H1 (cell line): ENCODE measurements around the gene CA10. TPM values are rescaled to one million over a fixed set of nuclear protein-coding genes. Genes with fewer than 3 reads are reported as not detected.

Experiments used
- CTCF ChIA-PET: fragments of 300-600 bp; sonication (Branson Sonifier 250); formaldehyde crosslinking; loops from one replicate; lab custom pipeline; 2021; ENCODE audit not compliant: partially characterized antibody; lab: Charles Lee
- POLR2A ChIA-PET: fragments of 300-600 bp; sonication (Branson Sonifier 250); formaldehyde crosslinking; loops from one replicate; lab custom pipeline; 2021; ENCODE audit warnings: inconsistent platforms; ENCODE audit not compliant: partially characterized antibody; lab: Charles Lee
- DNase-seq, 2 experiments: peaks; one replicate each; pipeline versions ENCODE4 v3.0.0 to v3.0.0-alpha.2; 2010 to 2022; ENCODE audit warnings: low spot score in 2 of 2, low read depth in 1 of 2, mixed read lengths in 1 of 2
- FAIRE-seq: peaks from 2 replicates; lab custom pipeline; 2011; peaks lifted over from hg19 to GRCh38; lab: Jason Lieb, UNC
- H2AFZ ChIP-seq: 2 replicates; pipeline ENCODE4 v1.8.1; 2012; ENCODE audit warnings: low read length, inconsistent platforms
- H2AK5ac ChIP-seq: 2 replicates; pipeline ENCODE4 v1.6.1; 2013; ENCODE audit warnings: low read depth, low read length
- H2BK120ac ChIP-seq: replicated peaks from 2 replicates; pipeline ENCODE3; 2013; ENCODE audit warnings: low read depth, low read length, inconsistent platforms
- H2BK12ac ChIP-seq: 2 replicates; pipeline ENCODE4 v1.6.1; 2013; ENCODE audit warnings: low read depth, low read length
- H2BK15ac ChIP-seq: 2 replicates; pipeline ENCODE4 v1.6.1; 2013; ENCODE audit warnings: low read length
- H2BK20ac ChIP-seq: 2 replicates; pipeline ENCODE4 v1.6.1; 2013; ENCODE audit warnings: low read length
- H2BK5ac ChIP-seq: 2 replicates; pipeline ENCODE4 v1.6.1; 2013; ENCODE audit warnings: low read depth, low read length
- H3K14ac ChIP-seq: 2 replicates; pipeline ENCODE4 v1.6.1; 2013; ENCODE audit warnings: inconsistent platforms; ENCODE audit not compliant: insufficient read length
- H3K18ac ChIP-seq: 2 replicates; pipeline ENCODE4 v1.6.1; 2013; ENCODE audit warnings: low read length; ENCODE audit errors: extremely low read depth
- H3K23ac ChIP-seq: 2 replicates; pipeline ENCODE4 v1.6.1; 2013; ENCODE audit warnings: inconsistent platforms; ENCODE audit not compliant: insufficient read length
- H3K23me2 ChIP-seq: 2 replicates; pipeline ENCODE4 v1.6.1; 2013; ENCODE audit warnings: low read depth, low read length
- H3K27ac ChIP-seq: 2 replicates; pipeline ENCODE4 v1.6.1; 2011; ENCODE audit warnings: low read depth, low read length, inconsistent platforms
- H3K27me3 ChIP-seq, 4 experiments: replicated peaks in 1 of 4; 1 replicate in 1 of 4; 2 replicates in 3 of 4; pipeline versions ENCODE4 v1.6.1 to v1.8.1; 2011 to 2013; ENCODE audit warnings: low read length in 3 of 4, mild to moderate bottlenecking in 3 of 4, inconsistent platforms in 2 of 4, mixed read lengths in 2 of 4, moderate library complexity in 1 of 4; ENCODE audit not compliant: control insufficient read depth in 3 of 4, insufficient read depth in 3 of 4; ENCODE audit errors: extremely low read depth in 1 of 4
- H3K36me3 ChIP-seq, 4 experiments: 2 replicates each; pipeline versions ENCODE4 v1.6.1 to v1.8.1; 2011 to 2013; ENCODE audit warnings: mild to moderate bottlenecking in 4 of 4, low read length in 3 of 4, moderate library complexity in 2 of 4, control low read depth in 1 of 4, inconsistent platforms in 1 of 4; ENCODE audit not compliant: insufficient read depth in 4 of 4, control insufficient read depth in 2 of 4
- H3K4ac ChIP-seq: replicated peaks from 2 replicates; pipeline ENCODE3; 2013; ENCODE audit warnings: low read length, low read depth, mixed read lengths, inconsistent platforms; ENCODE audit not compliant: insufficient read length
- H3K4me1 ChIP-seq, 4 experiments: replicated peaks in 1 of 4; 1 replicate in 1 of 4; 2 replicates in 3 of 4; pipeline versions ENCODE4 v1.6.1 to v1.8.1; 2011 to 2013; ENCODE audit warnings: low read length in 3 of 4, inconsistent platforms in 2 of 4, mixed read lengths in 1 of 4; ENCODE audit not compliant: insufficient read depth in 4 of 4, control insufficient read depth in 3 of 4
- H3K4me2 ChIP-seq, 2 experiments: 2 replicates each; pipeline versions ENCODE4 v1.6.1 to v1.8.1; 2011 to 2013; ENCODE audit warnings: low read depth in 2 of 2, low read length in 2 of 2, control low read depth in 1 of 2, inconsistent platforms in 1 of 2, mild to moderate bottlenecking in 1 of 2; ENCODE audit not compliant: insufficient read depth in 1 of 2
- H3K4me3 ChIP-seq, 4 experiments: fragments of 200-600, 300-600 bp in 1 of 4; sonication (generic), shearing (Covaris generic), sonication (Bioruptor Twin) in 1 of 4; 2 replicates each; pipeline versions ENCODE4 v1.5.1 to v1.8.1; 2011 to 2016; ENCODE audit warnings: low read length in 4 of 4, low read depth in 3 of 4, control low read depth in 2 of 4, inconsistent platforms in 2 of 4, mild to moderate bottlenecking in 2 of 4, mixed read lengths in 1 of 4, moderate library complexity in 1 of 4; ENCODE audit not compliant: insufficient read depth in 2 of 4; ENCODE audit errors: extremely low read depth in 1 of 4
- H3K56ac ChIP-seq: replicated peaks from 2 replicates; pipeline ENCODE3; 2013; ENCODE audit warnings: low read depth, mild to moderate bottlenecking, mixed read lengths, low read length, inconsistent platforms; ENCODE audit not compliant: insufficient read length
- H3K79me1 ChIP-seq: 2 replicates; pipeline ENCODE4 v1.6.1; 2013; ENCODE audit warnings: low read depth, low read length, control low read depth
- H3K79me2 ChIP-seq, 2 experiments: 2 replicates each; pipeline versions ENCODE4 v1.6.1 to v1.8.1; 2012 to 2013; ENCODE audit warnings: low read length in 2 of 2, mild to moderate bottlenecking in 2 of 2, inconsistent platforms in 1 of 2; ENCODE audit not compliant: insufficient read depth in 2 of 2, control insufficient read depth in 1 of 2
- H3K9ac ChIP-seq, 4 experiments: replicated peaks in 1 of 4; 1 replicate in 1 of 4; 2 replicates in 3 of 4; pipeline versions ENCODE4 v1.6.1 to v1.8.1; 2011 to 2013; ENCODE audit warnings: low read depth in 3 of 4, low read length in 3 of 4, control low read depth in 2 of 4, mild to moderate bottlenecking in 2 of 4, moderate library complexity in 2 of 4, inconsistent platforms in 1 of 4; ENCODE audit errors: extremely low read depth in 1 of 4
- H3K9me3 ChIP-seq, 2 experiments: 2 replicates each; pipeline versions ENCODE4 v1.6.1 to v1.8.1; 2012 to 2013; ENCODE audit warnings: mild to moderate bottlenecking in 2 of 2, moderate library complexity in 2 of 2, control low read depth in 1 of 2, inconsistent platforms in 1 of 2, low read depth in 1 of 2, low read length in 1 of 2, mixed read lengths in 1 of 2; ENCODE audit not compliant: insufficient read depth in 2 of 2
- H4K20me1 ChIP-seq, 2 experiments: replicated peaks in 1 of 2; 2 replicates each; pipeline versions ENCODE3 to v1.8.1; 2011 to 2013; ENCODE audit warnings: inconsistent platforms in 2 of 2, low read length in 2 of 2, mild to moderate bottlenecking in 1 of 2; ENCODE audit not compliant: insufficient read depth in 2 of 2, control insufficient read depth in 1 of 2
- H4K5ac ChIP-seq: 2 replicates; pipeline ENCODE4 v1.6.1; 2013; ENCODE audit warnings: low read length, low read depth, mixed read lengths, inconsistent platforms; ENCODE audit not compliant: insufficient read length
- H4K8ac ChIP-seq: 2 replicates; pipeline ENCODE4 v1.8.0; 2013; ENCODE audit warnings: mild to moderate bottlenecking, moderate library complexity, low read length, inconsistent platforms; ENCODE audit not compliant: insufficient read depth; ENCODE audit errors: extremely low read depth
- H4K91ac ChIP-seq: replicated peaks from 2 replicates; pipeline ENCODE3; 2013; ENCODE audit warnings: low read length, mixed read lengths, inconsistent platforms; ENCODE audit not compliant: insufficient read length
- CBX8 ChIP-seq: fragments of 300-800, 300-1000 bp; sonication (generic); IDR thresholded peaks from 2 replicates; pipeline ENCODE4 v1.7.1; 2016; ENCODE audit warnings: low read depth, low read length, borderline replicate concordance
- CREB1 ChIP-seq: IDR thresholded peaks from 2 replicates; pipeline ENCODE4 v1.6.1; 2012; ENCODE audit warnings: inconsistent platforms
- CTBP2 ChIP-seq: IDR thresholded peaks from 2 replicates; pipeline ENCODE4 v1.7.0; 2011; ENCODE audit warnings: borderline replicate concordance, mild to moderate bottlenecking, moderate library complexity, mixed read lengths, low read length; ENCODE audit not compliant: insufficient read depth, insufficient read length
- EP300 ChIP-seq, 2 experiments: IDR thresholded peaks; 1 replicate in 1 of 2; 2 replicates in 1 of 2; pipeline ENCODE4 v1.6.1; 2011 to 2012; ENCODE audit warnings: low read depth in 2 of 2, low read length in 2 of 2, mild to moderate bottlenecking in 2 of 2, borderline replicate concordance in 1 of 2, inconsistent platforms in 1 of 2, moderate library complexity in 1 of 2
- EZH2 ChIP-seq: fragments of 200-600 bp; sonication (generic); IDR thresholded peaks from 2 replicates; pipeline ENCODE4 v1.7.1; 2012; ENCODE audit warnings: low read depth, mild to moderate bottlenecking, moderate library complexity, low read length, inconsistent platforms; ENCODE audit not compliant: severe bottlenecking
- GTF2F1 ChIP-seq: IDR thresholded peaks from 2 replicates; pipeline ENCODE4 v1.6.1; 2012; ENCODE audit warnings: low read depth, low read length, improper control_type of control experiment, borderline replicate concordance
- KDM4A ChIP-seq: IDR thresholded peaks from one replicate; pipeline ENCODE4 v1.7.1; 2012; ENCODE audit warnings: low read depth, mild to moderate bottlenecking, moderate library complexity, low read length, inconsistent platforms; ENCODE audit not compliant: severe bottlenecking
- RBBP5 ChIP-seq: IDR thresholded peaks from 2 replicates; pipeline ENCODE4 v1.7.1; 2012; ENCODE audit warnings: low read depth, mild to moderate bottlenecking, inconsistent platforms, low read length, moderate library complexity, borderline replicate concordance
- SIX5 ChIP-seq: IDR thresholded peaks from 2 replicates; pipeline ENCODE4 v1.6.1; 2011; ENCODE audit warnings: mild to moderate bottlenecking, low read depth, low read length
- ZNF274 ChIP-seq: IDR thresholded peaks from 2 replicates; pipeline ENCODE4 v1.7.0; 2012; ENCODE audit warnings: low read length, borderline replicate concordance; ENCODE audit errors: extremely low read depth
- WGBS, 2 experiments: shearing (Covaris generic) in 1 of 2; methylation state at CpG; one replicate each; pipeline versions ENCODE4 v1.1.6 to v1.1.7; 2013 to 2015; ENCODE audit warnings: low lambda C conversion rate in 2 of 2, mixed read lengths in 2 of 2, inconsistent platforms in 1 of 2, low coverage in 1 of 2, missing lambda C conversion rate in 1 of 2; ENCODE audit not compliant: insufficient replicate concordance in 2 of 2, insufficient coverage in 1 of 2, insufficient read length in 1 of 2; ENCODE audit errors: extremely low coverage in 1 of 2, missing lambda C conversion rate in 1 of 2; 5-methylcytosine and 5-hydroxymethylcytosine counted together
- polyA plus RNA-seq, 7 experiments: library from polyadenylated mRNA; depleted of rRNA in 3 of 7; stranded (reverse) in 5 of 7; unstranded in 2 of 7; fragments of >200 nt in 5 of 7; fragments of 200-250 nt in 2 of 7; gene quantifications; 1 replicate in 5 of 7; 2 replicates in 1 of 7; 4 replicates in 1 of 7; pipeline versions ENCODE4 v1.2.1 to v1.2.3, GENCODE V29; 2011 to 2013; ENCODE audit warnings: missing spikeins in 2 of 7, mixed read lengths in 2 of 7
- total RNA-seq: library from RNA; stranded (reverse); fragmentation: NEBNext Ultra II Directional; extraction: Animal tissue kit (Norgen Biotek cat#: 25700); gene quantifications from 2 replicates; pipeline ENCODE4 v1.2.1, GENCODE V29; 2021
- TF ChIP-seq, protein P1 (sequence below), 3 experiments: IDR thresholded peaks; 1 replicate in 2 of 3; 2 replicates in 1 of 3; pipeline versions ENCODE4 v1.5.1 to v1.6.1; 2011; ENCODE audit warnings: low read length in 3 of 3, mild to moderate bottlenecking in 3 of 3, inconsistent platforms in 2 of 3, low read depth in 1 of 3, moderate library complexity in 1 of 3; ENCODE audit not compliant: insufficient read depth in 1 of 3; ENCODE audit errors: control extremely low read depth in 1 of 3

The CA10 gene
- total and polyA plus RNA-seq, 2 of the 8 experiments (the other 6 are each of a cell fraction or from before 2014, with no cell fraction given) = 0.60 to 0.63 TPM

- Histone ChIP-seq H3K23me2 (no peaks in the 10 kb centered on the region), H4K20me1 (no peaks in the 10 kb centered on the region), H3K79me2 (no peaks in the 10 kb centered on the region), H3K56ac (no peak overlapping the region), H3K27me3 (no peaks in the 10 kb centered on the region), H3K36me3 (no peaks in the 10 kb centered on the region), H3K4me1 (no peaks in the 10 kb centered on the region), H2BK120ac (no peak overlapping the region), H2AFZ (no peak overlapping the region), H2BK20ac (no peak overlapping the region), H3K4me3 (no peak overlapping the region), H3K27ac (no peak overlapping the region), H3K14ac (no peak overlapping the region), H3K9ac (no peak overlapping the region), H3K4me2 (no peak overlapping the region), H4K5ac (no peak overlapping the region), H3K9me3 (no peaks in the 10 kb centered on the region; a peak in 1 of 4 replicates), H3K79me1 (no peaks in the 10 kb centered on the region), H2BK12ac (no peak overlapping the region), H3K23ac (no peak overlapping the region), H2AK5ac (no peak overlapping the region), H4K91ac (no peak overlapping the region), H2BK5ac (no peak overlapping the region), H3K4ac (no peak overlapping the region), H2BK15ac (no peak overlapping the region), H4K8ac (no peak overlapping the region), H3K18ac (no peak overlapping the region)
- 96% methylated on average over 1 of the region's 1 CpG; no CpG with 5 or more reads in 1 of the 2 experiments for WGBS, 2 experiments
- DNase-seq (no peak), FAIRE-seq (no peak)
- ChIA-PET POLR2A (no interaction called here), CTCF (interaction anchor here (0.7 kb wide), 1 partner anchor 35 kb away, joined by 3 read pairs; no protein-coding TSS in a partner anchor)
- TF ChIP-seq SIX5 (no peak), ZNF274 (no peak), KDM4A (no peak), CBX8 (no peak), EP300 (IDR thresholded peaks at IDR 0.05; ENCODE audit: borderline replicate concordance in 1 of 2, low read depth in 2 of 2, low read length in 2 of 2) (no peak), CTBP2 (no peak), RBBP5 (no peak), GTF2F1 (no peak), CREB1 (no peak), EZH2 (no peak)
- TF ChIP-seq, protein P1, sequence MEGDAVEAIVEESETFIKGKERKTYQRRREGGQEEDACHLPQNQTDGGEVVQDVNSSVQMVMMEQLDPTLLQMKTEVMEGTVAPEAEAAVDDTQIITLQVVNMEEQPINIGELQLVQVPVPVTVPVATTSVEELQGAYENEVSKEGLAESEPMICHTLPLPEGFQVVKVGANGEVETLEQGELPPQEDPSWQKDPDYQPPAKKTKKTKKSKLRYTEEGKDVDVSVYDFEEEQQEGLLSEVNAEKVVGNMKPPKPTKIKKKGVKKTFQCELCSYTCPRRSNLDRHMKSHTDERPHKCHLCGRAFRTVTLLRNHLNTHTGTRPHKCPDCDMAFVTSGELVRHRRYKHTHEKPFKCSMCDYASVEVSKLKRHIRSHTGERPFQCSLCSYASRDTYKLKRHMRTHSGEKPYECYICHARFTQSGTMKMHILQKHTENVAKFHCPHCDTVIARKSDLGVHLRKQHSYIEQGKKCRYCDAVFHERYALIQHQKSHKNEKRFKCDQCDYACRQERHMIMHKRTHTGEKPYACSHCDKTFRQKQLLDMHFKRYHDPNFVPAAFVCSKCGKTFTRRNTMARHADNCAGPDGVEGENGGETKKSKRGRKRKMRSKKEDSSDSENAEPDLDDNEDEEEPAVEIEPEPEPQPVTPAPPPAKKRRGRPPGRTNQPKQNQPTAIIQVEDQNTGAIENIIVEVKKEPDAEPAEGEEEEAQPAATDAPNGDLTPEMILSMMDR (IDR thresholded peaks at IDR 0.05; ENCODE audit: control extremely low read depth in 1 of 3, insufficient read depth in 1 of 3, low read depth in 1 of 3, low read length in 3 of 3) = no peak
These were observed 344.7 kb downstream of the CA10 start for GRCh38 chr17:51813784-51814174.
